Keratinocyte (primary cell): ENCODE results near the gene MGAT5B. TPM values are rescaled to one million over a fixed set of nuclear protein-coding genes. Genes with fewer than 3 reads are reported as not detected.
"Not testable (repeated sequence)": the region's sequence is repeated elsewhere in the genome, so short reads cannot be mapped to it uniquely, and the experiment has no call there.

ENCODE experiments used
- DNase-seq: peaks from one replicate; pipeline ENCODE4 v3.0.0-alpha.2; 2011; ENCODE audit warnings: low read depth, missing footprints, low spot score
- FAIRE-seq: peaks from 2 replicates; lab custom pipeline; 2011; peaks lifted over from hg19 to GRCh38; lab: Jason Lieb, UNC
- H2AFZ ChIP-seq: 2 replicates; pipeline ENCODE4 v1.6.0; 2012; ENCODE audit warnings: low read length, control low read depth, inconsistent platforms; ENCODE audit not compliant: control insufficient read depth
- H3K27ac ChIP-seq: 2 replicates; pipeline ENCODE4 v1.5.1; 2011; ENCODE audit warnings: low read length; ENCODE audit not compliant: control insufficient read depth, insufficient read depth
- H3K27me3 ChIP-seq: 3 replicates; pipeline ENCODE4 v1.6.0; 2011; ENCODE audit warnings: low read length; ENCODE audit not compliant: control insufficient read depth, insufficient read depth; ENCODE audit errors: extremely low read depth
- H3K36me3 ChIP-seq, 2 experiments: 2 replicates in 1 of 2; 3 replicates in 1 of 2; pipeline ENCODE4 v1.5.1; 2011; ENCODE audit warnings: low read length in 2 of 2, mild to moderate bottlenecking in 1 of 2; ENCODE audit not compliant: control insufficient read depth in 2 of 2, insufficient read depth in 2 of 2; ENCODE audit errors: extremely low read depth in 1 of 2
- H3K4me1 ChIP-seq: 3 replicates; pipeline ENCODE4 v1.5.1; 2011; ENCODE audit warnings: low read length; ENCODE audit not compliant: control insufficient read depth, insufficient read depth; ENCODE audit errors: extremely low read depth
- H3K4me2 ChIP-seq: 3 replicates; pipeline ENCODE4 v1.6.0; 2011; ENCODE audit warnings: low read depth, low read length; ENCODE audit not compliant: control insufficient read depth, insufficient read depth; ENCODE audit errors: extremely low read depth
- H3K4me3 ChIP-seq, 3 experiments: fragments of 200-600 bp in 1 of 3; sonication (generic) in 1 of 3; 2 replicates in 2 of 3; 3 replicates in 1 of 3; pipeline ENCODE4 v1.5.1; 2011 to 2016; ENCODE audit warnings: low read length in 3 of 3, mild to moderate bottlenecking in 3 of 3, control low read depth in 2 of 3, inconsistent platforms in 1 of 3, low read depth in 1 of 3, mixed read lengths in 1 of 3, mixed run types in 1 of 3, moderate library complexity in 1 of 3; ENCODE audit not compliant: control insufficient read depth in 2 of 3, insufficient read depth in 2 of 3; ENCODE audit errors: extremely low read depth in 1 of 3
- H3K79me2 ChIP-seq: 2 replicates; pipeline ENCODE4 v1.6.0; 2012; ENCODE audit warnings: low read length; ENCODE audit not compliant: control insufficient read depth, insufficient read depth
- H3K9ac ChIP-seq: 3 replicates; pipeline ENCODE4 v1.6.0; 2011; ENCODE audit warnings: low read length; ENCODE audit not compliant: control insufficient read depth, insufficient read depth; ENCODE audit errors: extremely low read depth
- H3K9me1 ChIP-seq: 3 replicates; pipeline ENCODE4 v1.6.0; 2011; ENCODE audit warnings: low read length; ENCODE audit not compliant: control insufficient read depth, insufficient read depth; ENCODE audit errors: extremely low read depth
- H3K9me3 ChIP-seq: 2 replicates; pipeline ENCODE4 v1.5.1; 2012; ENCODE audit warnings: low read depth, low read length; ENCODE audit not compliant: control insufficient read depth
- H4K20me1 ChIP-seq: 3 replicates; pipeline ENCODE4 v1.6.0; 2011; ENCODE audit warnings: low read length; ENCODE audit not compliant: control insufficient read depth, insufficient read depth; ENCODE audit errors: extremely low read depth
- CTCF ChIP-seq, 3 experiments: IDR thresholded peaks in 1 of 3; conservative IDR thresholded peaks in 1 of 3; optimal IDR thresholded peaks in 1 of 3; 2 replicates in 2 of 3; 3 replicates in 1 of 3; pipeline versions ENCODE3 to v1.5.1; 2011; ENCODE audit warnings: low read length in 3 of 3, mild to moderate bottlenecking in 3 of 3, moderate library complexity in 2 of 3, control low read depth in 1 of 3, inconsistent platforms in 1 of 3; ENCODE audit not compliant: insufficient read depth in 2 of 3; ENCODE audit errors: extremely low read depth in 1 of 3
- EZH2 ChIP-seq: IDR thresholded peaks from one replicate; pipeline ENCODE4 v1.6.1; 2012; ENCODE audit warnings: inconsistent platforms, mild to moderate bottlenecking, low read length, moderate library complexity
- dilution Hi-C: fragments of 300-500 bp; cut with MboI; formaldehyde crosslinking; loops from one replicate; pipeline ENCODE4 v1.7.0; 2020; ENCODE audit warnings: low sequenced_read_pairs; ENCODE audit not compliant: extremely low pct_ligation_motif_present
- polyA plus RNA-seq, 5 experiments: library from polyadenylated mRNA; depleted of rRNA in 3 of 5; stranded (reverse) in 3 of 5; stranded (forward) in 1 of 5; unstranded in 1 of 5; fragments of >200 nt; gene quantifications; 1 replicate in 1 of 5; 2 replicates in 3 of 5; 3 replicates in 1 of 5; pipeline versions ENCODE4 v1.2.1 to v1.2.3, GENCODE V29; 2011 to 2012; ENCODE audit warnings: missing spikeins in 2 of 5, low read depth in 1 of 5, low replicate concordance in 1 of 5

The MGAT5B gene
- polyA plus RNA-seq, 1 donor (not counting 4 experiments of a cell fraction or from before 2014, with no cell fraction given) = 0.29 TPM

DNA sequence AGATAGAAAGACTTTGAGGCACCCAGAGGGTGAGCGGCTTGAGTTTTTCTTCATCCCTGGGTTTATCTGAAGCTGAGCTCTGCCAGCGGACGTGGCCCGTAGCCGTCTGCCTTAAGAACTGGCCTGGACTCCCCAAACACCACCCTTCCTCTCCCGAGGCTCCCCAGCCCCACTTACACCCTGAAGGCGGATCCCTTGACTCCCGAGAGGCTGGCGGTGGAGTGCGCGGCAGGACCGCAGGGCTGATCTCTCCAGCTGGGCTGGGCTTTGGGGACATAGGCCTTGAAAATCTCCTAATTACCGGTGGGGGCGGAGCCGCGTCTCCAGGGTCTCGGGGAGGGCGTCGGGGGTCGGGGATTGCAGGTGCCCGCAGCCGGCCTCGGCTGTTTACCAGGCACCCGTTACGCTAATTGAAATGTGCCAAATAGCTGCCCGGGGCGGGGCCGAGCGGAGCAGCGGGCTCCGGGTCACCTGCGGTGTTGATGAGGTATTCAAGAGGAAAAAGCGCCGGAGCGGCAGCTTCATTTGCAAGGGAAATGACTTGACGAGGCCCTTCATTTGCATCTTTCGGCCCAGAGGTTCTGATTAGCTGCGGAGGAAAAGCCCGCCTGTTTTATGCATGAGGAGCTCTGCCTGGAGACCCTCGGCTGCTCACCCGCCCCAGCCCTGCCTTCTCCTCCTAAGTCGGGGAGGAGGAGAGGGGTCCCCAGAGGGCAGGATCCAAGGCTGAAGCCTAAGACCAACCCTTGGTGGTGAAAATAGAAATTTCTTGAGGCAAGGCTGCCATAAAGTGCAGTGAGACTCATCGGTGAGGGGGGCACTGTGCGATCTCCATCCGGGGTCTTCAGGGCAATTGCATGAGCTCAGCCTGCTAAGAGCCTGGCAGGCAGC, 100.7 kb downstream of the MGAT5B start:
- no peaks in the 10 kb centered on the region for H4K20me1 ChIP-seq
- no peak overlapping the region for H2AFZ ChIP-seq
- H3K27me3 ChIP-seq = peaks cover 68% of the 10 kb centered on the region
- no peaks in the 10 kb centered on the region for H3K79me2 ChIP-seq
- dilution Hi-C loops = no loop called here
- no peaks in the 10 kb centered on the region for H3K9me3 ChIP-seq
- TF ChIP-seq EZH2 = peak; percentile 82
- no peak for TF ChIP-seq CTCF (optimal IDR thresholded peaks at IDR 0.05 in 1 of 3, IDR thresholded peaks at IDR 0.05 in 1 of 3, conservative IDR thresholded peaks at IDR 0.05 in 1 of 3; ENCODE audit: extremely low read depth in 1 of 3, insufficient read depth in 2 of 3, low read length in 3 of 3)
- H3K36me3 ChIP-seq = no peaks in the 10 kb centered on the region
- H3K27ac ChIP-seq = no peak overlapping the region
- H3K4me2 ChIP-seq = peak overlapping the region; percentile 14
- FAIRE-seq (no peak), DNase-seq (no peak)
- H3K9ac ChIP-seq = no peak overlapping the region
- H3K4me3 ChIP-seq = no peak overlapping the region
- H3K4me1 ChIP-seq = peaks cover 5% of the 10 kb centered on the region
- no peaks in the 10 kb centered on the region for H3K9me1 ChIP-seq

DNA sequence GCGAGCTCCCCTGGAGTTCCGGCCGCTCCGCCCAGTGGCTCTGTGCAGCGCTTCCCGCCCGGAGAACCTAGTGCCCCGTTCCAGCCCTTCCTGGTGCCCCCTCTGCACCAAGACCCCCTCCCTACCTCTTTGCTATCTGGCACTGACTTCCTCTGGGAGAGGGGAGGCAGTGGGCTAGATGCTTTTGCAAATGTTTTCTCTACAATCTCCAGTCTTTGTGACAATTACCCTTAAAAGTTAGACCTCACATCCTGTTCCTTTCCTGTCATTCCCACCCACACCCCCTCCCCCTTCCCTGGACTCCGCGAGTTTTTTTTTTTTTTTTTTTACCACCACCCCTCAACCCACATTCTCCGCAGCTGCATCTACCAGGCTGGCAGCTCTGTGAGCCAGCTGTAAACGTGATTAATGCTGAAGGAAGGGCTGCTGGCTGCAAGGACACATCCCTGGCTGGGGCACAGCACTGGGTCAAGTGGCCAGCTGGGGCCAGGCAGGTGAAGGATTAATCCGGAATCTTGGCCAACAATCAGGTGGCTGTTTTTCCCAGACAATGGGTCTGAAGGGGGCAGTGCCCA, 101.5 kb downstream of the MGAT5B start:
- Histone ChIP-seq H3K4me2 (no peak overlapping the region), H3K4me1 (peaks cover 5% of the 10 kb centered on the region), H3K36me3 (no peaks in the 10 kb centered on the region), H4K20me1 (no peaks in the 10 kb centered on the region), H2AFZ (no peak overlapping the region), H3K79me2 (no peaks in the 10 kb centered on the region), H3K27ac (no peak overlapping the region), H3K4me3 (no peak overlapping the region), H3K9me3 (no peaks in the 10 kb centered on the region), H3K9ac (no peak overlapping the region), H3K27me3 (peaks cover 72% of the 10 kb centered on the region), H3K9me1 (no peaks in the 10 kb centered on the region)
- TF ChIP-seq CTCF (optimal IDR thresholded peaks at IDR 0.05 in 1 of 3, IDR thresholded peaks at IDR 0.05 in 1 of 3, conservative IDR thresholded peaks at IDR 0.05 in 1 of 3; ENCODE audit: extremely low read depth in 1 of 3, insufficient read depth in 2 of 3, low read length in 3 of 3) (no peak), EZH2 (no peak)
- no peak for FAIRE-seq
- dilution Hi-C loops = no loop called here
- DNase-seq = no peak

DNA sequence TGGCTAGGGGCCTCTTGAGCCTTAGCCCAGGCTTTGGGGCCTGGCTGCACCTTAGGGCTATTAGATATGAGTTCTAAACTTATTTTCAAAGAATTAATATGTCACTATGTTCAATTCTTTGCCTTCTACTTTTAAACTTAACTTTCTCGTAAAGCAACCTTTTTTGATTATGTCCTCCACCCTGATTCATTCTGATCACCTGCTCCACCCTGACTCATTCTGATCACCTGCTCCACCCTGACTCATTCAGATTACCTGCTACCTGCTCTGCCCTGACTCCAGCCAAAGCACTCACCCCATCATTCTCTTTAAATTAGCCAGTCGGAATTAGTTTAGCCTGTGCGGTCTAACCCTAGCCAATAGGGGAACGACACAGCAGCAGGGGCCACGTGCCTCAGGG, 102.0 kb downstream of the MGAT5B start:
- H3K9ac ChIP-seq, H4K20me1 ChIP-seq, H3K4me2 ChIP-seq, DNase-seq, H3K36me3 ChIP-seq, H3K4me3 ChIP-seq, H3K4me1 ChIP-seq, H3K9me3 ChIP-seq, H3K27ac ChIP-seq, H3K79me2 ChIP-seq, FAIRE-seq, dilution Hi-C loops, H3K9me1 ChIP-seq, H2AFZ ChIP-seq: not testable (repeated sequence)
- H3K27me3 ChIP-seq = peaks cover 71% of the 10 kb centered on the region
